ENCODE results near the gene ANKRD53. TPM values are rescaled to one million over a fixed set of nuclear protein-coding genes. Genes with fewer than 3 reads are reported as not detected.
A peak's percentile ranks its signal among the peaks of the same experiment; 100 is the strongest.
"Not testable (repeated sequence)": the region's sequence is repeated elsewhere in the genome, so short reads cannot be mapped to it uniquely, and the experiment has no call there.

Gene ANKRD53
- total RNA-seq, 3 donors from 2014 or later: 0.23 to 1.8 (median 0.75) TPM

DNA sequence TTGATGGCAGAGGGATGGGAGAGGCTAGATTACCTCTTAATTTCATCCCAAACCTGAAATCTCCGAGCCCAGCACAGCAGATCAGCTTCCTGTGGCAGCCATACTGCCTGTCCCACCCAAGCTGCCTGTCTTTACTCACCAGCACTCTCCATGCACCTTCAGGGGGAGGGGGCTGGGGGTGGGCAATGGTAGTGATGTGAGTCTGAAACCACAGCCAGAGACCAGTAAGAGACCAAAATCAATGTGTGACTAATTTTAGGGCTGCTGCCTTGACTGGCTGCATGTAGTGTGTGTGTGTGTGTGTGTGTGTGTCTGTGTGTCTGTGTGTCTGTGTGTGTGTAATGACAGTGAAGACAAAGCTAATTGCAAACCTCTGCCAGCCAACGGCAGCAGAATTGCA, 27.9 kb downstream of the ANKRD53 start:
- H3K4me1 ChIP-seq (ENCODE audit: low read depth): no peaks in the 10 kb centered on the region
- ATAC-seq (no peak), DNase-seq (no peak)
- H3K4me3 ChIP-seq: no peak overlapping the region
- H3K9me3 ChIP-seq: no peaks in the 10 kb centered on the region
- TF ChIP-seq, protein P1, sequence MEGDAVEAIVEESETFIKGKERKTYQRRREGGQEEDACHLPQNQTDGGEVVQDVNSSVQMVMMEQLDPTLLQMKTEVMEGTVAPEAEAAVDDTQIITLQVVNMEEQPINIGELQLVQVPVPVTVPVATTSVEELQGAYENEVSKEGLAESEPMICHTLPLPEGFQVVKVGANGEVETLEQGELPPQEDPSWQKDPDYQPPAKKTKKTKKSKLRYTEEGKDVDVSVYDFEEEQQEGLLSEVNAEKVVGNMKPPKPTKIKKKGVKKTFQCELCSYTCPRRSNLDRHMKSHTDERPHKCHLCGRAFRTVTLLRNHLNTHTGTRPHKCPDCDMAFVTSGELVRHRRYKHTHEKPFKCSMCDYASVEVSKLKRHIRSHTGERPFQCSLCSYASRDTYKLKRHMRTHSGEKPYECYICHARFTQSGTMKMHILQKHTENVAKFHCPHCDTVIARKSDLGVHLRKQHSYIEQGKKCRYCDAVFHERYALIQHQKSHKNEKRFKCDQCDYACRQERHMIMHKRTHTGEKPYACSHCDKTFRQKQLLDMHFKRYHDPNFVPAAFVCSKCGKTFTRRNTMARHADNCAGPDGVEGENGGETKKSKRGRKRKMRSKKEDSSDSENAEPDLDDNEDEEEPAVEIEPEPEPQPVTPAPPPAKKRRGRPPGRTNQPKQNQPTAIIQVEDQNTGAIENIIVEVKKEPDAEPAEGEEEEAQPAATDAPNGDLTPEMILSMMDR (IDR thresholded peaks at IDR 0.05): no peak
- no peaks in the 10 kb centered on the region for H3K36me3 ChIP-seq (ENCODE audit: low read depth)
- intact Hi-C loops (cut with DNase I, micrococcal nuclease): no loop called here

DNA sequence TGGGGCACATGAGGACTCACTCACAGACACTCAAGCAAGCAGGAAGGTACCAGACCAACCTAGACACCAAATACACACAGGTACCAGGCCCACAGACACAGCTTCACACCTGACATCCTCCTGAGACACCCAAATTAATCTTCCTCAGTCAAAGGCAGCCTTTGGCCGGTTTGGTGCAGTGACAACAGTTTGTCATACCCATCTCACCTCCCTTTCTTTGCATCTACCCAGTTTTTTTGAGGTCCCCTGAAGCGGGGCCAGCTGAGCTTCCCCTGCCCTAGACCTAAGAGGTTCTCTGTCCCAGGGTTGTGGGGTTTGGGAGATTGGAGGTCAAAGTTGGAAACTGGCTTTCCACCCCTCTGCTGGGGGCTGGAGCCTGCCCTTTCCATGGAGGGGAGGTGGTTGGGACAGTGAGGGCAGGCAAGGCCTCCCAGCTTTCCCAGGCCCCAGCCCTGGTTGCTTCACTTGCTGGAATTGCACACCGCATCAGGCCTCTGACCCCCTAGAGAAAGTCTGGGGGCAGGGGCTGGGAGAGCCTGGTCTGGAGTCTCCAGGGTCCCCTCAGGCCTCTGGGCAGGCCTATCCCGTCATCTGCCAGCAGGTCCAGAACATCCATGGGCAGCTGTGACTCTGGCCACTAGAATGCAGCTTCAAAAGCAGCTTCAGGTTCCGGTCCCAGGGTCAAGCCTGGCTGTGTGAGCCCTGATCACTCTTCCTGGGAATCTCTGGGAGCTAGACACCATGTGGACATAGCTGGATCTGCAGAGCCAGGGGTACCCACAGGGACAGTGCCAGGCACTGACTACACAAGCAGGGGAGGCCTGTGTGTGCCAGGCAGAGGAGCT, 28.7 kb downstream of the ANKRD53 start:
- no peaks in the 10 kb centered on the region for H3K9me3 ChIP-seq
- H3K36me3 ChIP-seq (ENCODE audit: low read depth): no peaks in the 10 kb centered on the region
- ATAC-seq (no peak), DNase-seq (no peak)
- intact Hi-C loops (cut with DNase I, micrococcal nuclease): no loop called here
- TF ChIP-seq, protein P1 (IDR thresholded peaks at IDR 0.05): no peak
- no peak overlapping the region for H3K4me3 ChIP-seq
- H3K4me1 ChIP-seq (ENCODE audit: low read depth): no peaks in the 10 kb centered on the region

DNA sequence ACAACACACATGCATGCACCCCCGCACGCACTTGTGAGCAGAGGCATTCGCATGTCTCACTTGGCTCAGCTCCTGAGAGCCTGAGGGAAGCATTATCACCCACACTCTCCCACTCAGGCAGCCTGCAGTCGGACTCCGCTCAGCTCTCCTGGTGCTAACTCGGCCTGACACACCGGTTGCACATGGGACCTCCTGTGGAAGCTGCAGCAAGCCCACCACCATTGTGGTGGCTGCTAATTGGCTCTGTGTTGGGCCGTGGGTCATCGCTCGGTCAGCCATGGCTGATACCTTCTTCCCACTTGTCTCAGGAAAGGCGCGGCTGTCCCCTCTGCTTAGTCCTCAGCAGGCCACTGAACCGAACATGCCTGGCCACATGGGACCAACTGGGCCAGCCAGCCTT, 29.9 kb downstream of the ANKRD53 start:
- intact Hi-C loops (cut with DNase I, micrococcal nuclease): no loop called here
- Histone ChIP-seq H3K9me3 (no peaks in the 10 kb centered on the region), H3K4me1 (ENCODE audit: low read depth) (no peaks in the 10 kb centered on the region), H3K4me3 (no peak overlapping the region), H3K36me3 (ENCODE audit: low read depth) (no peaks in the 10 kb centered on the region)
- TF ChIP-seq, protein P1 (IDR thresholded peaks at IDR 0.05): no peak
- ATAC-seq (no peak), DNase-seq (no peak)

DNA sequence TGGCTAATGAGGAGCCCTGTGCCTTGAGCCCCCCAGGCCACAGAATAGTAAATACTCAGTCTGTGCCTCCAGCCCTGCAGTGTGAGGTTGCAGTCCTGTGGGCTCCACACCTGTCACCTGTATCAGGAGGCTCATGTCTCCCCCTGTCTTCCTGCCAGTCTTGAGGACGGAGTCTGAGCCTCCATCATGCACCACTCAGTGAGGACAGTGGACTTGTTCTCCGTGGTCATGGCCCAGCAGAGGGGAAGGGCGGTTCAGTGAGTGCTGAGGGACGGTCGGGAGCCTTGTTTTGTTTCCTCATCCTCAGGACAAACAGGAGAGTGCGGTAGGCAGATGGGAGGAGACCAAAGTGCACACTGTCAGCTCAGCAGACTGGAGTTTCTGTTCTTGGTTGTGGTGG, 33.4 kb downstream of the ANKRD53 start:
- H3K4me3 ChIP-seq; intact Hi-C loops (cut with DNase I, micrococcal nuclease); H3K36me3 ChIP-seq (ENCODE audit: low read depth); ATAC-seq; H3K4me1 ChIP-seq (ENCODE audit: low read depth); DNase-seq; H3K9me3 ChIP-seq: not testable (repeated sequence)

DNA sequence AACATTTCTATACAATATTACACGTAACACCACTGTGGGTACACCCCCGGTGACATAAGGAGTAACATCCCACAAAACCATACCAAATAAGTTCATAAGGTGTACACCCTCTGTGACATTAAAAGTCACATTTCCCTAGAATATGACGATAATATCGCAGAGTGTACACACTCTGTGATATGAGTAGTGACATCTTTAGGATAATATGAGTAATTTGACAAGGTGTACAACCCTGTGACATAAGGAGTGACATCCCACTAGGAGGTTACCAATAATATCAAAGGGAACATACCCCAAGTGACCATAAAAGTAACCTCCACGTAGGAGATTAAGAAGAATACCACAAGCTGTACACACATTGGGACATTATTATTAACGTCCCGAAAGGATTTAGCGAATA, 40.2 kb downstream of the ANKRD53 start:
- intact Hi-C loops (cut with DNase I, micrococcal nuclease): no loop called here
- no peaks in the 10 kb centered on the region for H3K9me3 ChIP-seq
- ATAC-seq (no peak), DNase-seq (no peak)
- H3K4me1 ChIP-seq (ENCODE audit: low read depth): peaks cover 3% of the 10 kb centered on the region
- no peak overlapping the region for H3K4me3 ChIP-seq
- TF ChIP-seq, protein P1 (IDR thresholded peaks at IDR 0.05): no peak
- H3K36me3 ChIP-seq (ENCODE audit: low read depth): no peaks in the 10 kb centered on the region

DNA sequence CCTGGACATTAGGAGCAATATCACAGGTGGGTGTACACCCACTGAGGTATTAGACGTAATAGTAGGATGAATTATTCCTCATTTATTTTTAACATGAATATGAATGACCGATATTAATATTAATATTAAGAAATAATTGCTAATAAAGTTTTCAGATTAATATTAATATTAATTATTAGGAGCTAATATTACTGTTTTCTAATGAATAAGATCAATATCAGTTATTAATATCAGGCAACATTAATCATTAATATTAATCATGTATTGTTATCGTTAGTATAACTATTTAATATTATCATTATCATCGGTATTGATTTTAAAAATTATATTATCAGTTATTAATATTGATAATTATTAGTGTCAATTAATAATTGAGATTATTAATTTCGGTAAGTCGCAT, 41.6 kb downstream of the ANKRD53 start:
- intact Hi-C loops (cut with DNase I, micrococcal nuclease): not testable (repeated sequence)

DNA sequence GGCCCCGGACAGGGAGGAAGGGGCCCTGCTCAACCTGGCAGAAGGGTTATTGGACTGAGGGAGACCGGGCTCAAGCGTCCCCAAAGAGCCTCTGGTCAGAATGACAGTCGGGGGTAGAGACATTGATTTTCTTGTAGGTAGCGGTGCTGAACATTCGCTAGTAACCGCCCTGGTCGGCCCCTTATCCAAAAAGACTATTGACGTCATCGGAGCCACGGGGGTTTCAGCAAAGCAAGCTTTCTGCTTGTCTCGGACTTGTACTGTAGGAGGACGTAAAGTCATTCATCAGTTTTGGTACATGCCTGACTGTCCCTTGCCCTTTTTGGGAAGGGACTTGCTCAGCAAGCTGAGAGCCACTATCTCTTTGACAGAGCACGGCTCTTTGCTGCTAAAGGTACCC, 43.0 kb downstream of the ANKRD53 start:
- H3K4me3 ChIP-seq; H3K9me3 ChIP-seq; DNase-seq; intact Hi-C loops (cut with DNase I, micrococcal nuclease); H3K36me3 ChIP-seq (ENCODE audit: low read depth); ATAC-seq; H3K4me1 ChIP-seq (ENCODE audit: low read depth): not testable (repeated sequence)

More for the DNA sequence above, 41.6 kb downstream of the ANKRD53 start:
- not testable (repeated sequence) for H3K9me3 ChIP-seq; DNase-seq; H3K4me3 ChIP-seq; ATAC-seq; H3K36me3 ChIP-seq (ENCODE audit: low read depth); H3K4me1 ChIP-seq (ENCODE audit: low read depth)

DNA sequence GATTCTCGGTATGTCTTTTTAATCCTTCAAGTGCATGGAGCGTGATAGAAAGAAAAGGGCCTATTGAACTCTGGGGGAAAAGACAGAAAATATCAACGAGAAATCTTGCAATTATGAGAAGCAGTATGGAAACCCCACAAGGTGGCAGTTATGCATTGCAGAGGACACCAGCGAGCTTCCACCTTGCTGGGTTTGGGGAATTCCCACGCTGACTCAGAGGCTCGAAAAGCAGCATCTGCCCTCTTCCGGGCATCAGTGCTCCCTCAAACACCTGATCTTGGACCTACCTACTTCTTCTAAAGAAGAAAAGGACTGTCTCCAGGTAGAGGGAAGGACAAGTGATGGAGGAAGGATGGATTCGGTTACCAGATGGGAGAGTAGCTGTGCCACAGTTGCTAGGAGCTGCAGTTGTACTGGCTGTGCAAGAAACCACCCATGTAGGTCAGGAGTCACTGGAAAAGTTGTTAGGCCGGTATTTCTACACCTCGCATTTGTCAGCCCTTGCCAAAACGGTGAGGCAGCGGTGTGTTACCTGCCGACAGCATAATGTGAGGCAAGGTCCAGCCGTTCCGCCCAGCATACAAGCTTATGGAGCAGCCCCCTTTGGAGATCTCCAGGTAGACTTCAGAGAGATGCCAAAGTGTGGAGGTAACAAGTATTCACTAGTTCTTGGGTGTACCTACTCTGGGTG, 45.3 kb downstream of the ANKRD53 start:
- H3K36me3 ChIP-seq (ENCODE audit: low read depth); intact Hi-C loops (cut with DNase I, micrococcal nuclease); ATAC-seq; H3K4me3 ChIP-seq; H3K9me3 ChIP-seq; H3K4me1 ChIP-seq (ENCODE audit: low read depth): not testable (repeated sequence)
- DNase-seq: peak in 2 of 3 donors; percentile 48 to 62

Measured in mucosa of descending colon (tissue), 3 donors.